Stimulated activated CD8-positive, alpha-beta memory T cell treated with anti-CD3 and anti-CD28 coated beads, Interleukin-7, amount 100 ng/mL, for 48 hours (primary cell): ENCODE measurements around the gene NR6A1.

Experiments
- DNase-seq, 2 donors: peaks; one replicate each; pipeline ENCODE4 v3.0.0-alpha.2; 2020; ENCODE audit warnings: low read depth in 1 of 2; ENCODE audit errors: extremely low read depth in 1 of 2

NR6A1 gene

GRCh38 chr9:124797343-124798103 lies 26.4 kb upstream of the NR6A1 start:
- DNase-seq: no peak

GRCh38 chr9:124795881-124796431 lies 24.8 kb upstream of the NR6A1 start:
- DNase-seq: no peak

- no peak for DNase-seq
These were observed 23.9 kb upstream of the NR6A1 start for GRCh38 chr9:124794902-124795491.

GRCh38 chr9:124793015-124793541 lies 22.0 kb upstream of the NR6A1 start:
- DNase-seq: no peak

GRCh38 chr9:124792257-124793014 lies 21.3 kb upstream of the NR6A1 start:
- DNase-seq: no peak

- DNase-seq: no peak
These were observed 19.8 kb upstream of the NR6A1 start for GRCh38 chr9:124790801-124791505.

GRCh38 chr9:124790301-124790700 lies 19.2 kb upstream of the NR6A1 start:
- DNase-seq: no peak

GRCh38 chr9:124789531-124789930 lies 18.4 kb upstream of the NR6A1 start:
- no peak for DNase-seq

- no peak for DNase-seq
These were observed 17.6 kb upstream of the NR6A1 start for GRCh38 chr9:124788542-124789217.

- no peak for DNase-seq
These were observed 15.9 kb upstream of the NR6A1 start for GRCh38 chr9:124786881-124787573.

GRCh38 chr9:124784509-124784908 lies 13.4 kb upstream of the NR6A1 start:
- DNase-seq: no peak

GRCh38 chr9:124783830-124784229 lies 12.7 kb upstream of the NR6A1 start:
- no peak for DNase-seq

GRCh38 chr9:124782661-124783574 lies 11.8 kb upstream of the NR6A1 start:
- no peak for DNase-seq

GRCh38 chr9:124781967-124782660 lies 11.0 kb upstream of the NR6A1 start:
- DNase-seq: no peak

- DNase-seq: no peak
These were observed 9.6 kb upstream of the NR6A1 start for GRCh38 chr9:124780757-124781151.

GRCh38 chr9:124780060-124780756 lies 9.1 kb upstream of the NR6A1 start:
- no peak for DNase-seq

- DNase-seq: no peak
These were observed 8.4 kb upstream of the NR6A1 start for GRCh38 chr9:124779368-124780059.
